Measurements from ENCODE around the gene ADD1. TPM values are rescaled to one million over a fixed set of nuclear protein-coding genes. Genes with fewer than 3 reads are reported as not detected.

Gene ADD1
- total and polyA plus RNA-seq, 2 donors (not counting 1 experiment from before 2014, with no cell fraction given): 164 to 171 TPM

- H3K4me2 ChIP-seq (ENCODE audit: extremely low read depth, insufficient read depth, low read length): no peak overlapping the region
- H3K9ac ChIP-seq (ENCODE audit: insufficient read depth, low read length): no peak overlapping the region
- peaks cover 2% of the 10 kb centered on the region for H3K4me1 ChIP-seq (ENCODE audit: control insufficient read depth, extremely low read depth, insufficient read depth, low read length)
- peaks cover 54% of the 10 kb centered on the region for H3K36me3 ChIP-seq (ENCODE audit: control insufficient read depth, insufficient read depth, low read length)
- H3K27me3 ChIP-seq (ENCODE audit: control insufficient read depth, insufficient read depth, low read length): no peaks in the 10 kb centered on the region
- H3K9me3 ChIP-seq (ENCODE audit: control insufficient read depth, insufficient read depth, low read depth, low read length): no peaks in the 10 kb centered on the region
- H3K79me2 ChIP-seq (ENCODE audit: control insufficient read depth, insufficient read depth, low read length): peaks cover 3% of the 10 kb centered on the region
- no peak for DNase-seq (ENCODE audit: low read depth in 2 of 2)
- H3K27ac ChIP-seq (ENCODE audit: insufficient read depth, low read length): no peak overlapping the region
- H4K20me1 ChIP-seq (ENCODE audit: control insufficient read depth, extremely low read depth, insufficient read depth, low read length): no peaks in the 10 kb centered on the region
- H3K4me3 ChIP-seq (replicated peaks in 1 of 4; ENCODE audit: control extremely low read depth in 1 of 4, insufficient read depth in 1 of 4, low read depth in 3 of 4, low read length in 4 of 4): no peak overlapping the region
- TF ChIP-seq CTCF (conservative IDR thresholded peaks at IDR 0.05 in 1 of 2, IDR thresholded peaks at IDR 0.05 in 1 of 2; ENCODE audit: low read depth in 1 of 2, low read length in 2 of 2) (no peak), EZH2 (IDR thresholded peaks at IDR 0.05; ENCODE audit: low read length, missing control alignments) (no peak)
- H2AFZ ChIP-seq (ENCODE audit: low read length): no peak overlapping the region
These were observed 97.7 kb downstream of the ADD1 start for GRCh38 chr4:2941138-2942036.

GRCh38 chr4:2942037-2942531 is 98.4 kb downstream of the ADD1 start:
- H2AFZ ChIP-seq (ENCODE audit: low read length): no peak overlapping the region
- H3K4me3 ChIP-seq (replicated peaks in 1 of 4; ENCODE audit: control extremely low read depth in 1 of 4, insufficient read depth in 1 of 4, low read depth in 3 of 4, low read length in 4 of 4): no peak overlapping the region
- no peaks in the 10 kb centered on the region for H3K27me3 ChIP-seq (ENCODE audit: control insufficient read depth, insufficient read depth, low read length)
- H3K9ac ChIP-seq (ENCODE audit: insufficient read depth, low read length): no peak overlapping the region
- TF ChIP-seq EZH2 (IDR thresholded peaks at IDR 0.05; ENCODE audit: low read length, missing control alignments): no peak
- TF ChIP-seq CTCF (conservative IDR thresholded peaks at IDR 0.05 in 1 of 2, IDR thresholded peaks at IDR 0.05 in 1 of 2; ENCODE audit: low read depth in 1 of 2, low read length in 2 of 2): no peak
- H3K36me3 ChIP-seq (ENCODE audit: control insufficient read depth, insufficient read depth, low read length): peaks cover 52% of the 10 kb centered on the region
- no peaks in the 10 kb centered on the region for H4K20me1 ChIP-seq (ENCODE audit: control insufficient read depth, extremely low read depth, insufficient read depth, low read length)
- no peaks in the 10 kb centered on the region for H3K4me1 ChIP-seq (ENCODE audit: control insufficient read depth, extremely low read depth, insufficient read depth, low read length)
- no peak for DNase-seq (ENCODE audit: low read depth in 2 of 2)
- no peak overlapping the region for H3K27ac ChIP-seq (ENCODE audit: insufficient read depth, low read length)
- peaks cover 2% of the 10 kb centered on the region for H3K79me2 ChIP-seq (ENCODE audit: control insufficient read depth, insufficient read depth, low read length)
- H3K9me3 ChIP-seq (ENCODE audit: control insufficient read depth, insufficient read depth, low read depth, low read length): no peaks in the 10 kb centered on the region
- no peak overlapping the region for H3K4me2 ChIP-seq (ENCODE audit: extremely low read depth, insufficient read depth, low read length)

- H3K4me3 ChIP-seq (replicated peaks in 1 of 4; ENCODE audit: control extremely low read depth in 1 of 4, insufficient read depth in 1 of 4, low read depth in 3 of 4, low read length in 4 of 4): no peak overlapping the region
- no peaks in the 10 kb centered on the region for H3K4me1 ChIP-seq (ENCODE audit: control insufficient read depth, extremely low read depth, insufficient read depth, low read length)
- no peak overlapping the region for H2AFZ ChIP-seq (ENCODE audit: low read length)
- H3K27ac ChIP-seq (ENCODE audit: insufficient read depth, low read length): no peak overlapping the region
- no peaks in the 10 kb centered on the region for H3K79me2 ChIP-seq (ENCODE audit: control insufficient read depth, insufficient read depth, low read length)
- H4K20me1 ChIP-seq (ENCODE audit: control insufficient read depth, extremely low read depth, insufficient read depth, low read length): no peaks in the 10 kb centered on the region
- H3K9me3 ChIP-seq (ENCODE audit: control insufficient read depth, insufficient read depth, low read depth, low read length): no peaks in the 10 kb centered on the region
- H3K27me3 ChIP-seq (ENCODE audit: control insufficient read depth, insufficient read depth, low read length): no peaks in the 10 kb centered on the region
- no peak for DNase-seq (ENCODE audit: low read depth in 2 of 2)
- no peak for TF ChIP-seq EZH2 (IDR thresholded peaks at IDR 0.05; ENCODE audit: low read length, missing control alignments)
- TF ChIP-seq CTCF (conservative IDR thresholded peaks at IDR 0.05 in 1 of 2, IDR thresholded peaks at IDR 0.05 in 1 of 2; ENCODE audit: low read depth in 1 of 2, low read length in 2 of 2): no peak
- no peak overlapping the region for H3K9ac ChIP-seq (ENCODE audit: insufficient read depth, low read length)
- H3K36me3 ChIP-seq (ENCODE audit: control insufficient read depth, insufficient read depth, low read length): peaks cover 51% of the 10 kb centered on the region
- no peak overlapping the region for H3K4me2 ChIP-seq (ENCODE audit: extremely low read depth, insufficient read depth, low read length)
These were observed 99.1 kb downstream of the ADD1 start for GRCh38 chr4:2942532-2943363.

Data from fibroblast of lung (primary cell).